IPS DF 4.7 (cell line): ENCODE data around the gene ANKRD16.
"Not testable (repeated sequence)": the region's sequence is repeated elsewhere in the genome, so short reads cannot be mapped to it uniquely, and the experiment has no call there.

Source experiments
- DNase-seq: peaks from one replicate; pipeline ENCODE4 v3.0.0-alpha.2; 2013; ENCODE audit warnings: low spot score; ENCODE audit errors: extremely low read depth

Gene ANKRD16

GRCh38 chr10:5889624-5890451 is at the start of gene ANKRD16, which contains the start of gene FBH1:
Gene ANKRD16 (minus strand): TSS chr10:5889893. CDS start chr10:5889354, 539 bp downstream.
Gene FBH1 (plus strand): TSS chr10:5890243. CDS start chr10:5890346, 103 bp downstream.
- DNase-seq: peak; percentile 68

GRCh38 chr10:5938291-5938690 is 48.6 kb upstream of the ANKRD16 start:
- DNase-seq: no peak

GRCh38 chr10:5937016-5937415 is 47.3 kb upstream of the ANKRD16 start:
- DNase-seq: no peak

GRCh38 chr10:5935628-5936027 is 45.9 kb upstream of the ANKRD16 start:
- no peak for DNase-seq

GRCh38 chr10:5933909-5934546 is 44.3 kb upstream of the ANKRD16 start:
- no peak for DNase-seq

- DNase-seq: no peak
These were observed 42.7 kb upstream of the ANKRD16 start for GRCh38 chr10:5932345-5932744.

- DNase-seq: no peak
These were observed 40.6 kb upstream of the ANKRD16 start for GRCh38 chr10:5930272-5930671.

GRCh38 chr10:5929442-5929841 is 39.7 kb upstream of the ANKRD16 start:
- no peak for DNase-seq

GRCh38 chr10:5927306-5927705 is 37.6 kb upstream of the ANKRD16 start:
- no peak for DNase-seq

- no peak for DNase-seq
These were observed 35.2 kb upstream of the ANKRD16 start for GRCh38 chr10:5924889-5925288.

- no peak for DNase-seq
These were observed 32.1 kb upstream of the ANKRD16 start for GRCh38 chr10:5921746-5922145.

GRCh38 chr10:5919568-5919967 is 29.9 kb upstream of the ANKRD16 start:
- DNase-seq: no peak

GRCh38 chr10:5918763-5919162 is 29.1 kb upstream of the ANKRD16 start:
- DNase-seq: no peak

GRCh38 chr10:5917305-5917704 is 27.6 kb upstream of the ANKRD16 start:
- no peak for DNase-seq

GRCh38 chr10:5915451-5915850 is 25.8 kb upstream of the ANKRD16 start:
- DNase-seq: no peak

- DNase-seq: no peak
These were observed 24.0 kb upstream of the ANKRD16 start for GRCh38 chr10:5913736-5914135.

GRCh38 chr10:5911670-5912069 is 22.0 kb upstream of the ANKRD16 start:
- DNase-seq: no peak

- no peak for DNase-seq
These were observed 20.8 kb upstream of the ANKRD16 start for GRCh38 chr10:5910323-5911100.

GRCh38 chr10:5908676-5909075 is 19.0 kb upstream of the ANKRD16 start:
- not testable (repeated sequence) for DNase-seq

GRCh38 chr10:5906651-5907050 is 17.0 kb upstream of the ANKRD16 start:
- DNase-seq: no peak

- no peak for DNase-seq
These were observed 16.3 kb upstream of the ANKRD16 start for GRCh38 chr10:5905854-5906507.
